Tibial nerve (tissue), 4 donors: ENCODE results near the gene TMEM82.

Experiments used
- CTCF ChIP-seq, 5 experiments: fragments of 200-600 bp in 3 of 5; fragments of 450-650 bp in 2 of 5; sonication (generic) in 3 of 5; IDR thresholded peaks; one replicate each; pipeline ENCODE4 v1.5.1; 2016 to 2019; ENCODE audit warnings: antibody characterized with exemption in 5 of 5, mild to moderate bottlenecking in 3 of 5, moderate library complexity in 2 of 5
- EP300 ChIP-seq, 2 donors: sonication (generic); formaldehyde crosslinking; IDR thresholded peaks; one replicate each; pipeline ENCODE4 v1.6.1; 2017; ENCODE audit warnings: antibody characterized with exemption in 2 of 2, mild to moderate bottlenecking in 1 of 2
- POLR2A ChIP-seq, 2 donors: fragments of 450-650 bp; IDR thresholded peaks; one replicate each; pipeline ENCODE4 v1.6.1; 2017; ENCODE audit warnings: antibody characterized with exemption in 2 of 2, mild to moderate bottlenecking in 2 of 2, moderate library complexity in 2 of 2

- no peak for TF ChIP-seq CTCF (IDR thresholded peaks at IDR 0.05)
- TF ChIP-seq POLR2A (IDR thresholded peaks at IDR 0.05) = no peak
- TF ChIP-seq EP300 (IDR thresholded peaks at IDR 0.05) = no peak
These were observed 13.3 kb downstream of the TMEM82 start for GRCh38 chr1:15755646-15756040.
